ENCODE results near the gene TTC31.
"Not testable (repeated sequence)": the region's sequence is repeated elsewhere in the genome, so short reads cannot be mapped to it uniquely, and the experiment has no call there.

The TTC31 gene

GRCh38 chr2:74457549-74458131 lies 25.2 kb upstream of the TTC31 start:
- DNase-seq: peak; percentile 87

- peak; percentile 100 for DNase-seq
These were observed 24.5 kb upstream of the TTC31 start, which contains the start of gene WBP1 for GRCh38 chr2:74458132-74458937. TSS of gene WBP1 (plus strand) at chr2:74458438. CDS start at chr2:74458603, 165 bp downstream.

- DNase-seq: no peak
These were observed 23.9 kb upstream of the TTC31 start for GRCh38 chr2:74458938-74459363.

DNA sequence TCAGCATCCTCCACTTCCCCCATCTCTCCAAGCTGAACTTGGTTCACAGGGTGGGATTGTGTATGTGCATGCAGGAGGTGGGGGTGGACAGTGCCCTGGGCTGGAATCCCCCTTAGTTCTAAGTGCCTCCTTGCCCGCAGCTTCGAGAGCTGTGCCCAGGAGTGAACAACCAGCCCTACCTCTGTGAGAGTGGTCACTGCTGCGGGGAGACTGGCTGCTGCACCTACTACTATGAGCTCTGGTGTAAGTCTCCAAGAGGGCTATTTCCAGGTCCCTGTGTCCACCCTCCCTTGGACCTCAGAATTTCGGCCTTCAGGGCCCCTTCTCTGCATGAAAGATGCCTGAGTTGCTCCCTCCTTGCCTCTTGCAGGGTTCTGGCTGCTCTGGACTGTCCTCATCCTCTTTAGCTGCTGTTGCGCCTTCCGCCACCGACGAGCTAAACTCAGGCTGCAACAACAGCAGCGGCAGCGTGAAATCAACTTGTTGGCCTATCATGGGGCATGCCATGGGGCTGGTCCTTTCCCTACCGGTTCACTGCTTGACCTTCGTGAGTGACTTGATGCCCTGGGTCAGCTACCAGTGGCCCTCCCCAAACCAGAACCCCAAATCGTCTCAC lies 23.3 kb upstream of the TTC31 start:
- DNase-seq: not testable (repeated sequence)

- not testable (repeated sequence) for DNase-seq
These were observed 22.7 kb upstream of the TTC31 start for GRCh38 chr2:74460187-74460586.

GRCh38 chr2:74461187-74462053 lies 21.5 kb upstream of the TTC31 start:
- DNase-seq: no peak

GRCh38 chr2:74462054-74462785 lies 20.7 kb upstream of the TTC31 start:
- no peak for DNase-seq

DNA sequence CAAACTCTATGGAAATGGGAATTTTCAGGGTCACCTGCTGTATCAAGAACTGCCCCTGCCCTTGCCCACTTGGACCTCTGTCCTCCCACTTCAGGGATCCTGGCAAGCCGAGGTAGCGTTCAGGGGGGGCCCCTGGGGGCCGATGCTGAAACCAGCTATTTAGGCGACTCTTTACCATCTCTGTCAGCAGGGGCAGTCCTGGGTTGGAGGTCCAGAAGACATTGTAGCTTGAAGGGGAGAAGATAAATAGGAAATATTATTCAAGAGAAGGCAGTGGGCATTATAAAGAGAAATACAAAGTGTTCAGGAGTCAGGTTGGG lies 20.1 kb upstream of the TTC31 start:
- no peak for DNase-seq

GRCh38 chr2:74464406-74464805 lies 18.5 kb upstream of the TTC31 start:
- no peak for DNase-seq

DNA sequence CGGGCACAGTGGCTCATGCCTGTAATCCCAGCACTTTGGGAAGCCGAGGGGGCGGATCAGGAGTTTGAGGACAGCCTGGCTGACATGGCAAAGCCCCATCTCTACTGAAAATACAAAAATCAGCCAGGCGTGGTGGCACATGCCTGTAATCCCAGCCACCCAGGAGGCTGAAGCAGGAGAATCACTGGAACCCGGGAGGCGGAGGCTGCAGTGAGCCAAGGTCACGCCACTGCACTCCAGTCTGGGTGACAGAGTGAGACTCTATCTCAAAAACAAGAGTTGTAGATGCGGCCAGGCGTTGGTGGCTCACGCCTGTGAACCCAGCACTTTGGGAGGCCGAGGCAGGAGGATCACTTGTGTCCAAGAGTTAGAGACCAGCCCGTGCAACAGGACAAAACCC lies 12.1 kb upstream of the TTC31 start:
- not testable (repeated sequence) for DNase-seq

DNA sequence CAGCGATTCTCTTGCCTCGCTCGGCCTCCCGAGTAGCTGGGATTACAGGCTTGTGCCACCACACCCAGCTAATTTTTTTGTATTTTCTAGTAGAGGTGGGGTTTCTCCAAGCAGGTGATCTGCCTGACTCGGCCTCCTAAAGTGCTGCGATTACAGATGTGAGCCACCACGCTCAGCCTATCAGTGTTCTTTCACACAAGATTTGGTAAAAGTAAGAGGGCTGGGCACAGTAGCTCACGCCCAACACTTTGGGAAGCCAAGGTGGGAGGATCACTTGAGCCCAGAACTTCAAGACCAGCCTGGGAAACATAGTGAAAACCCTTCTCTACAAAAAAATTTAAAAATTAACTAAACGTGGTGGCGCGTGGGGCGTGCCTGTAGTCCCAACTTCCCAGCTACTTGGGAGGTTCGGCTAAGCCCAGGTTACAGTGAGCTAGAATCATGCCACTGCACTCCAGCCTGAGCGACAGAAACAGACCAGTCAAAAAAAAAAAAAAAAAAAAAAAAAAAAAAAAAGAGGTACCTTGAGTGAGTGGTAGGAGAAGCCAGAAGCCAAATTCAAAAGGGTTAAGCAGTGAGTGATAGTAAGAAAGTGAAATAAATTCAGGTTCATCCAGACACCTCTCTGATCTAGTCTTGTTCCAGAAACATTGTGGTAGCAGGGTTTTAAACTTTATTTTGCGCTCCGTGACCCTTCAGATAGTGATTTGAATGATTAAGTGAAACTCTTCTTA lies 11.4 kb upstream of the TTC31 start:
- DNase-seq: peak; percentile 54

- peak; percentile 93 for DNase-seq
These were observed 10.6 kb upstream of the TTC31 start, which contains the start of gene MRPL53 for GRCh38 chr2:74472086-74472944. TSS of gene MRPL53 (minus strand) at chr2:74472680. CDS start at chr2:74472660, 20 bp downstream.

- DNase-seq: no peak
These were observed 10.0 kb upstream of the TTC31 start for GRCh38 chr2:74472945-74473258.

GRCh38 chr2:74474481-74474880 lies 8.4 kb upstream of the TTC31 start:
- DNase-seq: no peak

DNA sequence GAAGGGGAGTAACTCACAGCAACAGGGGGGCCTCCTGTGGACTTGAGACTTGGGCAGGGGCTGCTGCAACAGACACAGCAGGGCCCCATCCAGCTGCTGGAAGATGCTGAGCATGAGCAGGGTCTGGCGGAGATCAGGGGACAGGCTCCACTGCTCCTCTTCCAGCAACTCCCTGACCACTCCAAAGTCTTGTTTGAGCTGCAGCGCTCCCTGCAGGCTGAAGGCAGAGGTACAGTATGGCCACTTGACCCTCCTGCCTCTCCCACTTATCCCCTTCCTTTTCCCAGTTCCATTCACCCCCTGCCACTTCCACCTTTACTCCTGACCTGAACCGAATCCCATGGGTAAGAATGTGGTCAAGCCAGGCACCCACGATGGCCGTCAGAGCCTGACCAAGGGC lies 8.0 kb upstream of the TTC31 start:
- DNase-seq: no peak

- DNase-seq: no peak
These were observed 1.4 kb upstream of the TTC31 start for GRCh38 chr2:74481431-74481830.

DNA sequence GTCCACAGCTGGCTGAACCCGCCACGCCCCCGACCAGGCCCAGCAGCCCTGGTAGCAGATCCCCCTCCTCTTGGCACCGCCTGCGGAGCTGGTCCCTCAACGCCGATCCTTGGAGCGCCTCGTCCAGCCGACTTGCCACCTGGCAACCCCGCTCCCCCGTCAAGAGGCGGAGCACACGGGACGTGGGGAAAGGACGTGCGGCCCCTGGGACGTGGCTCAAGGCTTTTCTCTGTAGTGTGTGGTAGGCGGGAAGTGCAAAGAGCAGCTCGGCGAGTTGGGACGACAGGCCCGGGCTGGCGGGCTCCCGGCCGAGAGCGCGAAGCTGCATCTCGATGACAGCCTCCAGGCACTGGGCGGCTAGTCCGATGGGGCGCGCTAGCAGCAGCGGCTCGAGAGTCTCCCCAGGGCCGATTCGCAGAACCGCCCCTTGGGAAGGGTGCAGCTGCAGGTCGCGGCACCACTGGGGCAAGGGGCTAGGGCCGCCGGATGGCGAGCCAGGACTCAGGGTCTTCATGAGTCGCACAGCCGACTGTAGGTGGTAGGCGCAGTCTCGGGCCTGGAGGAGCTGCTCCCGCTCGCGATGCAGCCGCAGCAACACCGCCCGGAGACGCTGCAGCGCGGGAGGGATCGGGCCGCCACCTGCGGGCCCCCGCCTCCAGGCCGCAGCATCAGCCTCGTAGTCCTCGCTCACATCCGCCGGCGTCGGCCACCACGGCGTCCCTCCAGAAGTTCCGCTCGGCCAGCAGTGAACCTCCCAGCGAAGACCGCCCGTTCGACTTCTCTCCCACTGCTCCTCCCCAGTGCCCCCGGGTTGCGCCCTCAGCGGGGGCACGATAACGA lies 700 bp upstream of the TTC31 start:
- peak; percentile 75 for DNase-seq

GRCh38 chr2:74483675-74484164 lies 839 bp downstream of the TTC31 start:
- not testable (repeated sequence) for DNase-seq

DNA sequence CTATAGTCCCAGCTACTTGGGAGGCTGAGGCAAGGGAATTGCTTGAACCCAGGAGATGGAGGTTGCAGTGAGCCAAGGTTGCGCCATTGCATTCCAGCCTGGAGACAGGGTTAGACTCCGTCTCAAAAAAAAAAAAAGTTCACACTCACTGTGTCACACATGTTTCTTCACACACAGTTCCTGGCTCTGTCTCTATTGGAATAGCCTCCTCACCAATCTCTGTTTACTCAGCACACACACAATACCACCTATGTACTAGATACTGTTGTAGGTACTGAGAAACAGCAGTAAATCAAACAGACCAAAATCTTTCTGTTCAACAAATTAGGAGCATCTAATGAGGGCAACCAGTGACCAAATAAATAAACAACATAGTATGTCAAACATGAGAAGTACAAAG lies 3.3 kb downstream of the TTC31 start:
- DNase-seq: no peak
